ENCODE data around the gene ACSL5. TPM values are rescaled to one million over a fixed set of nuclear protein-coding genes. Genes with fewer than 3 reads are reported as not detected.

Gene ACSL5
- total and polyA plus RNA-seq, 2 of the 4 experiments (the other 2 are of a cell fraction) = 0.87 to 1.3 TPM

DNA sequence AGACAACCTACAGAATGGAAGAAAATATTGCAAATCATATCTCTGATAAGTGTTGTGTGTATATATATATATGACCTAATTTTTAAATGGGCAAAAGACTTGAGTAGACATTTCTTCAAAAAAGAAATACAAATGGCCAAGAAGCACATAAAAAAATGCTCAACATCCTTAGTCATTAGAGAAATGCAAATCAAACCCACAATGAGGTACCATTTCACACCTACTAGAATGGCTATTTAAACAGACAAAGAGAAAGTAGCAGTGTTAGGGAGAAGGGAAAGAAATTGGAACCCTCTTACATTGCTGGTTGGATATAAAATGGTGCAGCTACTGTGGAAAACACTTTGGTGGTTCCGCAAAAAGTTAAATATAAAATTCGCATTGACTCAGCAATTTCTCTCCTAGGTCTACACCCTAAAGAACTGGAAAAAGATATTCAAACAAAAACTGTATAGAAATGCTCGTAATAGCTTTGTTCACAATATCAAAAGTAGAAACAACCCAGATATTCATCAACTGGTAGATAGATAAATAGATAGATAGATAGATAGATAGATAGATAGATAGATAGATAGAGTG, 16.3 kb downstream of the ACSL5 start:
- H3K4me2 ChIP-seq (ENCODE audit: low read depth, low read length) = no peak overlapping the region

More for the DNA sequence above, 16.3 kb downstream of the ACSL5 start:
- no peak overlapping the region for H2AK5ac ChIP-seq (ENCODE audit: low read depth, low read length)
- H3K56ac ChIP-seq (ENCODE audit: extremely low read depth, insufficient read depth, low read length) = no peak overlapping the region
- H2BK20ac ChIP-seq (ENCODE audit: low read depth, low read length) = no peak overlapping the region
- no peak overlapping the region for H2BK15ac ChIP-seq (ENCODE audit: low read depth, low read length)
- intact Hi-C loops (cut with micrococcal nuclease) = no loop called here
- H3K9me1 ChIP-seq (ENCODE audit: insufficient read depth, low read length) = 0 out of 2 replicates have a peak, but pooled peaks cover 5% of the 10 kb centered on the region
- H4K91ac ChIP-seq (ENCODE audit: insufficient read depth, low read depth, low read length) = no peak overlapping the region
- H2AK9ac ChIP-seq (replicated peaks; ENCODE audit: low read depth, low read length, poor library complexity) = no peak overlapping the region
- no peak overlapping the region for H3K18ac ChIP-seq (ENCODE audit: low read depth, low read length)
- H3K36me3 ChIP-seq (ENCODE audit: control insufficient read depth, insufficient read depth, low read length) = no peaks in the 10 kb centered on the region
- H3K79me1 ChIP-seq (ENCODE audit: low read depth in 1 of 2, low read length in 2 of 2) = no peaks in the 10 kb centered on the region
- DNase-seq (no peak), ATAC-seq (ENCODE audit: low read depth) (no peak)
- dilution Hi-C loops (cut with HindIII; ENCODE audit: low sequenced_read_pairs, unreplicated experiment) = no loop called here
- no peak overlapping the region for H2AFZ ChIP-seq (replicated peaks; ENCODE audit: low read length, poor library complexity)
- H3K23ac ChIP-seq (ENCODE audit: low read depth, low read length) = no peak overlapping the region
- no peak overlapping the region for H3K14ac ChIP-seq (replicated peaks; ENCODE audit: low read depth, low read length)
- peaks cover 3% of the 10 kb centered on the region; the same call in 1 of the 2 replicates for H3K27me3 ChIP-seq (ENCODE audit: control insufficient read depth, insufficient read depth, low read length)
- no peaks in the 10 kb centered on the region for H4K20me1 ChIP-seq (ENCODE audit: insufficient read depth, low read length)
- no peak overlapping the region for H3K9ac ChIP-seq (ENCODE audit: low read depth, low read length)
- H2BK5ac ChIP-seq (ENCODE audit: low read depth, low read length, poor library complexity, severe bottlenecking) = no peak overlapping the region
- WGBS, 2 experiments (ENCODE audit: extremely low coverage in 2 of 2, insufficient read length in 1 of 2) = no CpG with 5 or more reads among the region's 3 CpGs
- CTCF ChIA-PET = no interaction called here
- in situ Hi-C loops (cut with MboI; ENCODE audit: low sequenced_read_pairs) = no loop called here
- H3K4ac ChIP-seq (ENCODE audit: low read depth, low read length) = no peak overlapping the region
- no peak overlapping the region for H4K5ac ChIP-seq (ENCODE audit: low read depth, low read length)
- H4K8ac ChIP-seq (ENCODE audit: low read depth in 2 of 2, low read length in 2 of 2) = no peak overlapping the region
- H3K27ac ChIP-seq (ENCODE audit: insufficient read depth, low read length) = no peak overlapping the region
- POLR2A ChIA-PET (ENCODE audit: unreplicated experiment) = no interaction called here
- H3K9me3 ChIP-seq (ENCODE audit: control insufficient read depth, insufficient read depth, low read length) = no peaks in the 10 kb centered on the region
- peaks cover 7% of the 10 kb centered on the region for H3K4me1 ChIP-seq (ENCODE audit: control insufficient read depth, insufficient read depth, low read length)
- H3K4me3 ChIP-seq (ENCODE audit: insufficient read depth, low read depth, low read length) = no peak overlapping the region
- TF ChIP-seq RFX5 (IDR thresholded peaks at IDR 0.05; ENCODE audit: low read depth, low read length) (no peak), MAFK (IDR thresholded peaks at IDR 0.05; ENCODE audit: low read depth, low read length) (peak; percentile 67)
- BruUV-seq (replicated peaks) = no TSS peak
- H2BK120ac ChIP-seq (ENCODE audit: low read depth, low read length) = no peak overlapping the region

All from IMR-90 (cell line).